ENCODE measurements around the gene MPC2. TPM values are rescaled to one million over a fixed set of nuclear protein-coding genes. Genes with fewer than 3 reads are reported as not detected.

MPC2 gene
- total RNA-seq, 4 donors from 2014 or later = 88.2 to 140 (median 100.0) TPM

GRCh38 chr1:167964646-167965045 lies 27.8 kb upstream of the MPC2 start:
- in situ Hi-C loops (cut with MboI; ENCODE audit: low sequenced_read_pairs in 4 of 4) (no loop called here), intact Hi-C loops (cut with DNase I; ENCODE audit: low total_unique reads) (no loop called here)
- Histone ChIP-seq H3K27ac (peak overlapping the region in 1 of 4 donors; percentile 30), H3K36me3 (peaks cover 0 to 8% of the 10 kb centered on the region in 2 donors), H3K27me3 (no peaks in the 10 kb centered on the region), H3K4me3 (no peak overlapping the region), H3K9me3 (no peaks in the 10 kb centered on the region), H3K4me1 (peaks cover 27 to 32% of the 10 kb centered on the region in 2 donors)
- DNase-seq (no peak), ATAC-seq (no peak)
- TF ChIP-seq POLR2A (IDR thresholded peaks at IDR 0.05) = no peak
- no peak for TF ChIP-seq CTCF (IDR thresholded peaks at IDR 0.05 in 4 of 5, conservative IDR thresholded peaks at IDR 0.05 in 1 of 5)

GRCh38 chr1:167957710-167958109 lies 20.8 kb upstream of the MPC2 start:
- Histone ChIP-seq H3K27ac (no peak overlapping the region), H3K4me1 (peaks cover 12 to 17% of the 10 kb centered on the region in 2 donors), H3K36me3 (peaks cover 0 to 22% of the 10 kb centered on the region in 2 donors), H3K9me3 (no peaks in the 10 kb centered on the region), H3K4me3 (no peak overlapping the region), H3K27me3 (no peaks in the 10 kb centered on the region)
- in situ Hi-C loops (cut with MboI; ENCODE audit: low sequenced_read_pairs in 4 of 4) (no loop called here), intact Hi-C loops (cut with DNase I; ENCODE audit: low total_unique reads) (no loop called here)
- DNase-seq (no peak), ATAC-seq (no peak)
- TF ChIP-seq POLR2A (IDR thresholded peaks at IDR 0.05) (no peak), CTCF (IDR thresholded peaks at IDR 0.05 in 4 of 5, conservative IDR thresholded peaks at IDR 0.05 in 1 of 5) (no peak)

GRCh38 chr1:167955915-167956314 lies 19.0 kb upstream of the MPC2 start:
- no peak overlapping the region for H3K27ac ChIP-seq
- H3K9me3 ChIP-seq = no peaks in the 10 kb centered on the region
- no peaks in the 10 kb centered on the region for H3K27me3 ChIP-seq
- no peak overlapping the region for H3K4me3 ChIP-seq
- H3K4me1 ChIP-seq = peaks cover 18 to 21% of the 10 kb centered on the region in 2 donors
- no peak for TF ChIP-seq CTCF (IDR thresholded peaks at IDR 0.05 in 4 of 5, conservative IDR thresholded peaks at IDR 0.05 in 1 of 5)
- no peak for TF ChIP-seq POLR2A (IDR thresholded peaks at IDR 0.05)
- ATAC-seq (no peak), DNase-seq (no peak)
- H3K36me3 ChIP-seq = peaks cover 0 to 31% of the 10 kb centered on the region in 2 donors
- in situ Hi-C loops (cut with MboI; ENCODE audit: low sequenced_read_pairs in 4 of 4) (no loop called here), intact Hi-C loops (cut with DNase I; ENCODE audit: low total_unique reads) (no loop called here)

GRCh38 chr1:167950569-167950968 lies 13.7 kb upstream of the MPC2 start:
- no peak overlapping the region for H3K27ac ChIP-seq
- H3K4me1 ChIP-seq = peaks cover 35 to 51% of the 10 kb centered on the region in 2 donors
- H3K27me3 ChIP-seq = no peaks in the 10 kb centered on the region
- H3K9me3 ChIP-seq = no peaks in the 10 kb centered on the region
- ATAC-seq = no peak
- TF ChIP-seq CTCF (IDR thresholded peaks at IDR 0.05 in 4 of 5, conservative IDR thresholded peaks at IDR 0.05 in 1 of 5) (no peak), POLR2A (IDR thresholded peaks at IDR 0.05) (no peak)
- no peak for DNase-seq
- peaks cover 0 to 31% of the 10 kb centered on the region in 2 donors for H3K36me3 ChIP-seq
- in situ Hi-C loops (cut with MboI; ENCODE audit: low sequenced_read_pairs in 4 of 4) = no loop called here
- intact Hi-C loops (cut with DNase I; ENCODE audit: low total_unique reads) = no loop called here
- H3K4me3 ChIP-seq = no peak overlapping the region

- TF ChIP-seq CTCF (IDR thresholded peaks at IDR 0.05 in 4 of 5, conservative IDR thresholded peaks at IDR 0.05 in 1 of 5) (no peak), POLR2A (IDR thresholded peaks at IDR 0.05) (no peak)
- no peaks in the 10 kb centered on the region for H3K27me3 ChIP-seq
- DNase-seq (no peak), ATAC-seq (no peak)
- H3K4me3 ChIP-seq = no peak overlapping the region
- intact Hi-C loops (cut with DNase I; ENCODE audit: low total_unique reads) (no loop called here), in situ Hi-C loops (cut with MboI; ENCODE audit: low sequenced_read_pairs in 4 of 4) (loop anchor here in 2 of 4 donors (25.0 kb wide), 3 partner anchors 237 to 1538 kb away; partner anchors contain the start of genes ATP1B1 (in 1 of the 2), MPZL1 (in 1 of the 2) and SLC19A2 (in 1 of the 2))
- H3K36me3 ChIP-seq = peaks cover 0 to 29% of the 10 kb centered on the region in 2 donors
- H3K4me1 ChIP-seq = peaks cover 35 to 51% of the 10 kb centered on the region in 2 donors
- H3K27ac ChIP-seq = no peak overlapping the region
- no peaks in the 10 kb centered on the region for H3K9me3 ChIP-seq
Observed at GRCh38 chr1:167949785-167950184, 12.9 kb upstream of the MPC2 start.

Measured in gastrocnemius medialis (tissue), 4 donors.